Stomach smooth muscle (tissue), 2 donors: ENCODE measurements around the gene HDGFL3.
"Not testable (repeated sequence)": the region's sequence is repeated elsewhere in the genome, so short reads cannot be mapped to it uniquely, and the experiment has no call there.

Experiments used
- H3K27ac ChIP-seq: one replicate; pipeline ENCODE4 v1.7.0; 2013; ENCODE audit warnings: mild to moderate bottlenecking, low read length, inconsistent platforms
- H3K27me3 ChIP-seq, 2 donors: one replicate each; pipeline ENCODE4 v1.7.0; 2013; ENCODE audit warnings: low read length in 2 of 2; ENCODE audit not compliant: insufficient read depth in 2 of 2, control insufficient read depth in 1 of 2
- H3K36me3 ChIP-seq, 2 donors: one replicate each; pipeline ENCODE4 v1.7.0; 2013; ENCODE audit warnings: low read length in 2 of 2; ENCODE audit not compliant: control insufficient read depth in 2 of 2, insufficient read depth in 2 of 2
- H3K4me1 ChIP-seq: one replicate; pipeline ENCODE4 v1.7.0; 2013; ENCODE audit warnings: low read length; ENCODE audit not compliant: control insufficient read depth, insufficient read depth
- H3K4me3 ChIP-seq, 2 donors: one replicate each; pipeline ENCODE4 v1.7.0; 2013; ENCODE audit warnings: low read length in 2 of 2
- H3K9ac ChIP-seq, 2 donors: one replicate each; pipeline ENCODE4 v1.7.0; 2013; ENCODE audit warnings: low read length in 2 of 2, mild to moderate bottlenecking in 1 of 2
- H3K9me3 ChIP-seq, 2 donors: one replicate each; pipeline ENCODE4 v1.7.0; 2013; ENCODE audit warnings: low read length in 2 of 2; ENCODE audit not compliant: control insufficient read depth in 2 of 2
- donor health status: healthy.
- donor health status: Pancreatic carcinoma.

The HDGFL3 gene

DNA sequence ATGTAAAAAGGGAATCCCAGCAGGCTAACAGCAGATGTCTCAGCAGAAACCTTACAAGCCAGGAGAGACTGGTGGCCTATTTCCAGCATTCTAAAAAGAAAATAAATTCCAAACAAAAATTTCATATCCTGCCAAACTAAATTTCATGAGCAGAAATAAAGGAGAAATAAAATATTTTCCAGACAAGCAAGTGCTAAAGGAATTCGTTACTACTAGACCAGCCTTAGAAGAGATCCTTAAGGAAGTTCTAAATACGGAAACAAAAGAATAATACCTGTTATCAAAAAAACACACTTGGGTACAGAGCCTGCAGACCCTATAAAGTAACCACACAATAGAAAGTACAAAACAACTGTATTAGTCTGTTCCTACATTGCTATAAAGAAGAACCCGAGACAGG lies 41.4 kb downstream of the HDGFL3 start:
- H3K4me1 ChIP-seq: no peaks in the 10 kb centered on the region
- no peaks in the 10 kb centered on the region for H3K27me3 ChIP-seq
- H3K9ac ChIP-seq: no peak overlapping the region
- no peak overlapping the region for H3K27ac ChIP-seq
- no peaks in the 10 kb centered on the region for H3K36me3 ChIP-seq
- no peaks in the 10 kb centered on the region for H3K9me3 ChIP-seq
- H3K4me3 ChIP-seq: no peak overlapping the region

DNA sequence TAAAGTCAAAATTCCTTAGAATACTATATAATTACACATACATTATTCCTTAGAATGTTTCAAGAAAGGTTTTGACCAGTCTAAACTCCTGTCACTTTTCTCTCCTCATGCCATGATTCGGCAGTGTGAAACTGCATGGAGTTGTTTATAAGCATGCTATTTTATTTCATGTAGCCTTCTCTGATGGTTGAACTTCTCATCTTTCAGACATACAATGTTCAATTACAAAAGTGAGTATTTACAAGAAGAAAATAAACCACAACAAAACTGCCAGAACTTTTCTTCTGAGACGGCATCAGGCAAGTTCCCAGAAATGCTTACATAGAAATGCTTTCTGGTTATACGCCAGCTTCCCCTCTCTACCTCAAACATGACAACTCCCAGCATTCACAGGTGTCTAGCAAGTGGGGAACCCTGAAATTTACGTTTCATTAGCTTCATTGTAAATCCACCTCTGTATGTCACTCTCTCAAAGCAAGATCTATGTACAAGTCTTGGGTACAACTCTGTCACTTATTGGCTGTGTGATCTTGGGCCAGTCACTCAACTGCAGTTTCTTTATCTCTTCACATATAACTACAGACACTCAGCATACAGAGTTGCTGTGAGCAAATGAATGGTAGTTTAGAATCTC lies 42.7 kb downstream of the HDGFL3 start:
- H3K27me3 ChIP-seq: no peaks in the 10 kb centered on the region
- H3K4me1 ChIP-seq: no peaks in the 10 kb centered on the region
- H3K4me3 ChIP-seq: no peak overlapping the region
- H3K27ac ChIP-seq: no peak overlapping the region
- H3K9ac ChIP-seq: no peak overlapping the region
- H3K36me3 ChIP-seq: no peaks in the 10 kb centered on the region
- no peaks in the 10 kb centered on the region for H3K9me3 ChIP-seq

DNA sequence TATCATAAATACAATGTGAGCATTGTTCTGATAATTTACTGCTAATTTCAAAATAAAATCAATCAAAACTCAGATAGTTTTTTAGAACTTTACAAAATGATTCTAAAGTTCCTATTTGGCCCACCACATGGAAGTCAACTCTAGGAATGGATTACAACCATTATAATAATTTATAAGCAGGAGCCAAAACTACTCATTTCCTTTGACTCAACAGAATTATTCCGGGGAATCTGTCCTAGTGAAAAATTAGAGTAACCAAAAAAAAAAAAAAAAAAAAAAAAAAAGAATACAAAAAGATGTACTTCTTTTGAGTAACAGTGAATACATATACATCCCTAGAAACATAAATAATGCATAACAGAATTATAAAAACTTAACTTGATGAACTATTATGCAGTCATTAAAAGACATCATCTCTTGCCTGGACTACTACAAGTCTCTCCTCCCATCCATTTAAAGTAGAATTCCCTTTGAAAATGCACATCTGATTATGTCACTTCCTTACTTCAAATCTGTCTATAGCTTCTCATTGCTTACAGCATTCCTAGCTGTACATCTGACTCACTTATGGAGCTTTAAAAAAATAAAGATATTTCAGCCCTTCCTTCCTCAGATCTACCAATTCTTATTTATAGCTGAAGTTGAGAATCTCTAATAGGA lies 43.4 kb downstream of the HDGFL3 start:
- Histone ChIP-seq H3K36me3 (no peaks in the 10 kb centered on the region), H3K4me1 (no peaks in the 10 kb centered on the region), H3K9me3 (no peaks in the 10 kb centered on the region), H3K27me3 (no peaks in the 10 kb centered on the region), H3K27ac (no peak overlapping the region), H3K4me3 (no peak overlapping the region), H3K9ac (no peak overlapping the region)

DNA sequence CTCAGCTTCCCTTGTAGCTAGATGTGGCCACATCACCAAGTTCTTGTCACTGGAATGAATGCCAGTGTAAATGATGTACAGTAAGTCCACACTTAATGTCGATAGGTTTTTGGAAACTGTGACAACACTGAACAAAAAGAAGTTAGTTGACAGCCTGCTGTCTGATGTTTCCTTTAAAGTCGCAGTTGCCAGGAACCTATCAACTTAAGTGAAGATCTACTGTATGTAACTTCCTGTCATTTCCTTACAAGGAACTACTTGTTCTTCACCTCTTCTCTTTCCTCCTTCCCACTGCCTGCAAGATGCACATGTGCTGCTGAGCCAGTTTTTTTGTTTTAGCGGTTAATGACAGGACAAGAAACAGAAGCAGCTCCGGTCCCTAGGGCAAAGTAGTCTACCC lies 44.6 kb downstream of the HDGFL3 start:
- no peak overlapping the region for H3K27ac ChIP-seq
- no peaks in the 10 kb centered on the region for H3K9me3 ChIP-seq
- H3K4me3 ChIP-seq: no peak overlapping the region
- no peaks in the 10 kb centered on the region for H3K36me3 ChIP-seq
- H3K27me3 ChIP-seq: no peaks in the 10 kb centered on the region
- no peak overlapping the region for H3K9ac ChIP-seq
- no peaks in the 10 kb centered on the region for H3K4me1 ChIP-seq

DNA sequence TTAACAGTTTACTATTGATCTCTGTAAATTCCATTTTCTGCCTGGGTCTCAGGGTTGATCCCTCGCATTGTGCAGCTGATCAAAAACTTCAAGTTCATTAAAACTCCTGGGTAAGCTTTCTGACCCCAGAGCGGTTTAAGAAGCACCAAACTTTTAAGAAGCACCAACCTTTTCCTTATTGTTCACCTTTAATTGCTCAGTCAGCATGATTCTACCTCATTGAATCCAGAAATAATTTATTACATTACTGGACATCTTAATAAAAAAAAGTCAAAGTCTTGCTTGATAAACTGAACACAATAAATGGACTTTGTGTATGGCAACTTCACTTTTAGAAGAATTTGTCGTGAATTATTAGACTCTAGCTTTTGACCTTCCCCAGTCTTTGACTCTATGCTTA lies 46.9 kb downstream of the HDGFL3 start:
- H3K27ac ChIP-seq: no peak overlapping the region
- no peak overlapping the region for H3K4me3 ChIP-seq

DNA sequence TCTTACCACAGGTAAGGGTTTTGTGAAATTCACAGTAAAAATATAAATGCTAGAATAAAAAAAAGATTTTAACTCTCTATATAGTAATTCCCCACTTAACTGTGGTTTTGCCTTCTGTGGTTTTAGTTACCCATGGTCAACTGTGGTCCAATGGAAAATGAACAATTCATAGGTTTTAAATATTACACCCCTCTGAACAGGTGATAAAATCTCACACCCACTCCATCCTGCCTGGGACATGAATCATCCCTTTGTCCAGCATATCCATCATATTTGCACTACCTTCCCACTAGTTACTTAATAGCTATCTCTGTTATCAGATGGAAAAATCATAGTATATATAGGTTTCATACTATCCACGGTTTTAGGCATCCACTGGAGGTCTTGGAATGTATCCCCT lies 49.2 kb downstream of the HDGFL3 start:
- Histone ChIP-seq H3K4me3 (no peak overlapping the region), H3K27ac (no peak overlapping the region), H3K36me3 (peaks cover 11% of the 10 kb centered on the region in 2 donors), H3K9me3 (no peaks in the 10 kb centered on the region), H3K9ac (no peak overlapping the region), H3K4me1 (no peaks in the 10 kb centered on the region), H3K27me3 (no peaks in the 10 kb centered on the region)

More for the DNA sequence above, 46.9 kb downstream of the HDGFL3 start:
- no peak overlapping the region for H3K9ac ChIP-seq
- no peaks in the 10 kb centered on the region for H3K9me3 ChIP-seq
- no peaks in the 10 kb centered on the region for H3K4me1 ChIP-seq
- peaks cover 11% of the 10 kb centered on the region in 2 donors for H3K36me3 ChIP-seq
- no peaks in the 10 kb centered on the region for H3K27me3 ChIP-seq

DNA sequence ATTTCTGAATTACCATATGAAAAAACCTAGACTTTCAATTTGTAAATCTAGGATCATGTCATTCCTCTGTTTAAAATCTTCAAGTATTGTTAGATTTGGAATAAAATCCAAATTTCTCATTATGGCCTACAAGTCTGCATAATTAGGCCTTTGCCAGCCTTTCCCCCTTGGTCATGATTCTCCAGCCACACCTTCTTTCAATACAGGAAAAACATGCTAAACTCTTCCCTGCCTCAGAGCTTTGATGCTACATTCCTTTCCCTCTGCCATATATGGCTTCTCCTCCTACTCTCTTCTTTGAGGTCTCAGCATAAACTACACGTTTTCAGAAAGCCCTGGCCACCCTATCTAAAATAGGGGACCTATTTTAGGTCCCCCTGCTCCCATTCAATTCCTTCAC lies 51.7 kb downstream of the HDGFL3 start:
- Histone ChIP-seq H3K27ac (no peak overlapping the region), H3K36me3 (peaks cover 11 to 12% of the 10 kb centered on the region in 2 donors), H3K9me3 (no peaks in the 10 kb centered on the region), H3K9ac (no peak overlapping the region), H3K4me1 (no peaks in the 10 kb centered on the region), H3K27me3 (no peaks in the 10 kb centered on the region), H3K4me3 (no peak overlapping the region)

DNA sequence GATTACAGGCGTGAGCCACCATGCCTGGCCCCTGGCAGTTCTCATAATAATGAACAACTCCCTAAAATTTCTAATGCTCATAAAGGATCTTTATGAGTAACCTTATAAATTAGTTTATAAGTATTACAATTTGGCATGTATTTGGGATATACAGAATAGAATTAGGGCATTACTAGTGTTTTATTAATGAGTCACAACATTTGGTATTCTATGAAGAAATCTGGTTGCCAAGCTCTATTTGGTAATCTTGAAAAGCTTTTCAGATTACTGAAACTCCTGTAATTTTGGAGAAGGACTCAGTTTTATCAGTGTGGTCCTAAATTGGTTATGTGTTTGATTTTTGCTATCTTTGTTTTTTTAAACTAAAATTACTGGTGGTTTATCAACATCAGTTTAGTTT lies 54.3 kb downstream of the HDGFL3 start:
- Histone ChIP-seq H3K27me3 (no peaks in the 10 kb centered on the region), H3K4me3 (no peak overlapping the region), H3K4me1 (no peaks in the 10 kb centered on the region), H3K27ac (no peak overlapping the region), H3K9me3 (no peaks in the 10 kb centered on the region), H3K36me3 (peaks cover 18 to 29% of the 10 kb centered on the region in 2 donors), H3K9ac (no peak overlapping the region)

DNA sequence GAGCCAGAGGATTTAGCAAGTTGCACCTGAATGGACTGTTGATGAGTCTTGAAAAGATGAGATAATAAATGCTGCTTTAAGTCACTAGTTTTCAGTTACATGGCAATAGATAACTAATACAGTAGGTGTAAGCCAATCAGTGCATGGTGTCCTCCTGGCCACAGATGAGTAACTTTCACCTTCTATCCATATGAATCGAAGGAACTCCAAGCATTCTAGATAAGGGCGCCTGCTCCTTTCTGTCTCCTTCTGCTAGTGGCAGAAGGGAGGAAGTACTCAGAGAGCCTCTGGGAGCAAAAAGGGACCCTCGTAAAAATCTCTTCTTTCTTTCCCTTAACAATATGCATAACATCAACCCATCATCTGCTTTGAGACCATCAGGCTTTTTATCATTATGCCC lies 62.9 kb downstream of the HDGFL3 start:
- Histone ChIP-seq H3K27me3 (no peaks in the 10 kb centered on the region), H3K4me3 (no peak overlapping the region), H3K27ac (no peak overlapping the region), H3K36me3 (peaks cover 14 to 19% of the 10 kb centered on the region in 2 donors), H3K4me1 (no peaks in the 10 kb centered on the region), H3K9me3 (peaks cover 0 to 2% of the 10 kb centered on the region in 2 donors), H3K9ac (no peak overlapping the region)

DNA sequence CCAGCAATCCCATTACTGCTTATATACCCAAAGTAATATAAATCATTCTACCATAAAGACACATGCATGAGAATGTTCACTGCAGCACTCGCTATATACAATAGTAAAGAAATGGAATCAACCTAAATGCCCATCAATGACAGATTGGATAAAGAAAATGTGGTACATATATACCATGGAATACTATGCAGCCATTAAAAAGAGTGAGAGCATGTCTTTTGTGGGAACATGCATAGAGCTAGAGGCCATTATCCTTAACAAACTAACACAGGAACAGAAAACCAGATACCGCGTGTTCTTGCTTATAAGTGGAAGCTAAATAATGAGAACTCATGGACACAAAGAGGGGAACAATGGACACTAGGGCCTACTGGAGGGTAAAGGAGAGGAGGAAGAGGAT lies 65.5 kb downstream of the HDGFL3 start:
- not testable (repeated sequence) for H3K9me3 ChIP-seq, H3K27ac ChIP-seq, H3K9ac ChIP-seq, H3K4me1 ChIP-seq, H3K4me3 ChIP-seq, H3K27me3 ChIP-seq
- H3K36me3 ChIP-seq: peaks cover 7 to 11% of the 10 kb centered on the region in 2 donors

DNA sequence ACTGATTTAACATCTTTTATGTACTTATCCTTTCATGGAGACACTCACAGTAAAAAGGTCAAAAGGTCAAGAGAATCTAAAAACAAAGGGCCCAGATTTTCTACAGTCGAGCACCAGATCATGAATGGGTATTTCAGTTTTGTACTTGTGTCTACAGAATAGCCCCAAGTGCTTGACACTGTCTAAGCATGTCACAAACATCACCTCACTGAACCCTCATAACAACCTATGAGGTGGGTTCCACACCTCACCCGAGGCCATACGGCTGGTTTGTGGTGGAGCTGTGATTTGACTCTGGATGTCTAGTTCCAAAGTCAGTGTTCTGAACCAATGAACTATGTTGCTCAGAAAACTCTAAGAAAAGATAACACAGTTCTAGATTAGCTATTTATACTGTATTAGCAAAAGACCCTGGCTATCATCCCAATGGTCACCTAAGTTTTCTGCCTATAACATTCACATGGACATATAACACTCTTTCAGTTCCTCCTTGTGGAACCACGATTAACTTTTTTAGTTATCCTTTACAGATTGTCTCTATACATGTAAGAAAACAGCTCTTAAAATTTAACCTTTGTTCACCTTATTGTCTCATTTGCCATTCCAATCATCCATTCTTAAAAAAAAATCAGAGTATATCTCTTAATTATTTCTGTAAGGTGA lies 74.6 kb downstream of the HDGFL3 start:
- H3K4me3 ChIP-seq: no peak overlapping the region
- H3K9me3 ChIP-seq: no peaks in the 10 kb centered on the region
- H3K27me3 ChIP-seq: no peaks in the 10 kb centered on the region
- no peaks in the 10 kb centered on the region for H3K4me1 ChIP-seq
- H3K36me3 ChIP-seq: peaks cover 3 to 6% of the 10 kb centered on the region in 2 donors
- no peak overlapping the region for H3K9ac ChIP-seq
- no peak overlapping the region for H3K27ac ChIP-seq
